B cell (primary cell): ENCODE results near the gene ATXN1. TPM values are rescaled to one million over a fixed set of nuclear protein-coding genes. Genes with fewer than 3 reads are reported as not detected.

Experiments used
- ATAC-seq: fragments of 200-7000 bp; cut with Tn5 transposase; one replicate; pipeline ENCODE4 v1.10.0; 2021; ENCODE audit warnings: low read depth, mild to moderate bottlenecking, moderate number of reproducible peaks, moderate library complexity
- CTCF ChIA-PET: fragments of 350-600 bp; sonication (Branson Sonifier 250); formaldehyde crosslinking; loops from one replicate; lab custom pipeline; 2021; ENCODE audit warnings: antibody characterized with exemption, inconsistent platforms; lab: Charles Lee
- POLR2A ChIA-PET: fragments of 350-600 bp; sonication (Branson Sonifier 250); formaldehyde crosslinking; loops from one replicate; lab custom pipeline; 2021; ENCODE audit warnings: antibody characterized with exemption; lab: Charles Lee
- DNase-seq: peaks from one replicate; pipeline ENCODE4 v3.0.0; 2013
- H2AFZ ChIP-seq: 2 replicates; pipeline ENCODE4 v1.6.1; 2012; ENCODE audit warnings: mild to moderate bottlenecking, low read depth, low read length; ENCODE audit not compliant: insufficient read depth, poor library complexity, severe bottlenecking
- H3K27ac ChIP-seq, 2 donors: 1 replicate in 1 of 2; 2 replicates in 1 of 2; pipeline ENCODE4 v1.5.1; 2012 to 2013; ENCODE audit warnings: low read length in 2 of 2, mild to moderate bottlenecking in 2 of 2, moderate library complexity in 1 of 2
- H3K27me3 ChIP-seq, 4 experiments: fragments of 200-600 bp in 1 of 4; sonication (generic) in 1 of 4; replicated peaks in 1 of 4; 1 replicate in 2 of 4; 2 replicates in 2 of 4; pipeline versions ENCODE4 v1.6.1 to v1.7.0; 2013 to 2016; ENCODE audit warnings: low read length in 3 of 4, mild to moderate bottlenecking in 2 of 4, mixed read lengths in 1 of 4, moderate library complexity in 1 of 4; ENCODE audit not compliant: insufficient read depth in 4 of 4, control insufficient read depth in 3 of 4; ENCODE audit errors: control extremely low read depth in 1 of 4
- H3K36me3 ChIP-seq, 2 experiments: replicated peaks in 1 of 2; 1 replicate in 1 of 2; 2 replicates in 1 of 2; pipeline versions ENCODE4 v1.6.1 to v1.7.1; 2013; ENCODE audit warnings: low read length in 1 of 2; ENCODE audit not compliant: insufficient read depth in 2 of 2, control insufficient read depth in 1 of 2; ENCODE audit errors: control extremely low read depth in 1 of 2, extremely low read depth in 1 of 2
- H3K4me1 ChIP-seq, 2 donors: fragments of 200-600 bp in 1 of 2; sonication (generic) in 1 of 2; 1 replicate in 1 of 2; 2 replicates in 1 of 2; pipeline versions ENCODE4 v1.5.1 to v1.6.1; 2013 to 2017; ENCODE audit warnings: low read length in 2 of 2; ENCODE audit not compliant: control insufficient read depth in 2 of 2, insufficient read depth in 2 of 2
- H3K4me2 ChIP-seq: replicated peaks from 2 replicates; pipeline ENCODE3; 2012; ENCODE audit warnings: mild to moderate bottlenecking, low read depth, low read length; ENCODE audit not compliant: poor library complexity, severe bottlenecking
- H3K4me3 ChIP-seq, 5 experiments: fragments of 200-600 bp in 1 of 5; sonication (generic) in 1 of 5; 1 replicate in 3 of 5; 2 replicates in 2 of 5; pipeline versions ENCODE4 v1.5.1 to v1.7.0; 2011 to 2016; ENCODE audit warnings: low read length in 4 of 5, mild to moderate bottlenecking in 4 of 5, low read depth in 2 of 5, control low read depth in 1 of 5, moderate library complexity in 1 of 5; ENCODE audit not compliant: insufficient read depth in 1 of 5; ENCODE audit errors: control extremely low read depth in 1 of 5, extremely low read depth in 1 of 5
- H3K79me2 ChIP-seq: fragments of 200-600 bp; sonication (generic); one replicate; pipeline ENCODE4 v1.6.0; 2016; ENCODE audit warnings: low read length; ENCODE audit not compliant: control insufficient read depth, insufficient read depth
- H3K9ac ChIP-seq: fragments of 200-600 bp; sonication (generic); 2 replicates; pipeline ENCODE4 v1.6.1; 2017; ENCODE audit warnings: mild to moderate bottlenecking, low read length, moderate library complexity
- H3K9me3 ChIP-seq, 3 donors: one replicate each; pipeline versions ENCODE4 v1.6.1 to v1.7.1; 2013; ENCODE audit warnings: low read length in 2 of 3; ENCODE audit not compliant: control insufficient read depth in 2 of 3, insufficient read depth in 1 of 3; ENCODE audit errors: control extremely low read depth in 1 of 3
- H4K20me1 ChIP-seq: 2 replicates; pipeline ENCODE4 v1.6.0; 2012; ENCODE audit warnings: mild to moderate bottlenecking, low read length; ENCODE audit not compliant: insufficient read depth, control insufficient read depth, poor library complexity, severe bottlenecking
- H3K27ac Mint-ChIP-seq: one replicate; pipeline ENCODE4 v1.8.0; 2021; ENCODE audit warnings: mixed read lengths
- H3K27me3 Mint-ChIP-seq: one replicate; pipeline ENCODE4 v1.8.0; 2021; ENCODE audit warnings: mixed read lengths
- H3K4me1 Mint-ChIP-seq: one replicate; pipeline ENCODE4 v1.8.0; 2021; ENCODE audit warnings: mixed read lengths
- H3K4me3 Mint-ChIP-seq: one replicate; pipeline ENCODE4 v1.8.0; 2021; ENCODE audit warnings: mixed read lengths
- H3K9me3 Mint-ChIP-seq: one replicate; pipeline ENCODE4 v1.8.0; 2022; ENCODE audit warnings: mixed read lengths; ENCODE audit not compliant: insufficient read depth
- CTCF ChIP-seq: fragments of 200-600 bp; IDR thresholded peaks from one replicate; pipeline ENCODE4 v1.8.0; 2022; ENCODE audit warnings: antibody characterized with exemption, mild to moderate bottlenecking
- EZH2 ChIP-seq: IDR thresholded peaks from 2 replicates; pipeline ENCODE4 v1.6.1; 2012; ENCODE audit warnings: borderline replicate concordance, low read depth, mild to moderate bottlenecking, moderate library complexity, low read length; ENCODE audit not compliant: insufficient read depth, poor library complexity, severe bottlenecking
- WGBS: methylation state at CpG from one replicate; pipeline ENCODE4 v1.1.5; 2013; ENCODE audit warnings: missing lambda C conversion rate; ENCODE audit not compliant: insufficient coverage; 5-methylcytosine and 5-hydroxymethylcytosine counted together
- intact Hi-C: fragments of 100-400 bp; cut with micrococcal nuclease; formaldehyde crosslinking; loops from one replicate; pipeline ENCODE4 v1.10.0; 2022
- polyA plus RNA-seq: library from polyadenylated mRNA; depleted of rRNA; stranded (reverse); fragments of >200 nt; gene quantifications from 2 replicates; pipeline ENCODE4 v1.2.3, GENCODE V29; 2012
- total RNA-seq, 2 donors: library from RNA; stranded (reverse); fragments of 120-200 nt in 1 of 2; gene quantifications; 1 replicate in 1 of 2; 2 replicates in 1 of 2; pipeline versions ENCODE4 v1.2.3 to v1.2.4, GENCODE V29; 2013 to 2022

Gene ATXN1
- total and polyA plus RNA-seq, 2 donors (not counting 1 experiment from before 2014, with no cell fraction given): 5.7 to 63.8 TPM

- Histone ChIP-seq H3K79me2 (no peaks in the 10 kb centered on the region), H3K9me3 (no peaks in the 10 kb centered on the region), H3K36me3 (no peaks in the 10 kb centered on the region), H3K4me2 (no peak overlapping the region), H3K9ac (no peak overlapping the region), H3K27ac (no peak overlapping the region), H2AFZ (no peak overlapping the region), H4K20me1 (no peaks in the 10 kb centered on the region), H3K27me3 (no peaks in the 10 kb centered on the region), H3K4me1 (no peaks in the 10 kb centered on the region), H3K4me3 (no peak overlapping the region)
- Mint-ChIP-seq H3K9me3 (no peaks in the 10 kb centered on the region), H3K27ac (no peak overlapping the region), H3K4me1 (peaks cover 9% of the 10 kb centered on the region), H3K27me3 (peaks cover 6% of the 10 kb centered on the region), H3K4me3 (no peak overlapping the region)
- DNase-seq (no peak), ATAC-seq (no peak)
- ChIA-PET POLR2A (no interaction called here), CTCF (interaction anchor here (0.7 to 1.0 kb wide), 2 partner anchors 30 to 1956 kb away, joined by 3 to 7 read pairs; no protein-coding TSS in a partner anchor)
- TF ChIP-seq EZH2: no peak
- no peak for TF ChIP-seq CTCF
- 100% methylated on average over 2 of the region's 4 CpGs for WGBS
- intact Hi-C loops: no loop called here
Observed at GRCh38 chr6:16362819-16363589, 398.3 kb downstream of the ATXN1 start.

- H3K27me3 ChIP-seq: no peaks in the 10 kb centered on the region
- Mint-ChIP-seq H3K4me3 (no peak overlapping the region), H3K4me1 (peaks cover 6% of the 10 kb centered on the region), H3K27ac (no peak overlapping the region), H3K27me3 (peaks cover 6% of the 10 kb centered on the region), H3K9me3 (no peaks in the 10 kb centered on the region)
- ChIA-PET CTCF (interaction anchor here (1.0 to 1.2 kb wide), 2 partner anchors 8 to 31 kb away, joined by 3 to 7 read pairs; no protein-coding TSS in a partner anchor), POLR2A (no interaction called here)
- 74% methylated on average over 3 of the region's 11 CpGs for WGBS
- ATAC-seq (no peak), DNase-seq (no peak)
- no peaks in the 10 kb centered on the region for H3K36me3 ChIP-seq
- no peaks in the 10 kb centered on the region for H4K20me1 ChIP-seq
- no peak overlapping the region for H2AFZ ChIP-seq
- intact Hi-C loops: no loop called here
- TF ChIP-seq CTCF (no peak), EZH2 (no peak)
- H3K4me1 ChIP-seq: no peaks in the 10 kb centered on the region
- H3K9me3 ChIP-seq: no peaks in the 10 kb centered on the region
- H3K9ac ChIP-seq: no peak overlapping the region
- H3K79me2 ChIP-seq: no peaks in the 10 kb centered on the region
- no peak overlapping the region for H3K4me3 ChIP-seq
- H3K4me2 ChIP-seq: no peak overlapping the region
- H3K27ac ChIP-seq: no peak overlapping the region
Observed at GRCh38 chr6:16362296-16362695, 399.0 kb downstream of the ATXN1 start.
